ENCODE measurements around the gene EIF2B2.

DNA sequence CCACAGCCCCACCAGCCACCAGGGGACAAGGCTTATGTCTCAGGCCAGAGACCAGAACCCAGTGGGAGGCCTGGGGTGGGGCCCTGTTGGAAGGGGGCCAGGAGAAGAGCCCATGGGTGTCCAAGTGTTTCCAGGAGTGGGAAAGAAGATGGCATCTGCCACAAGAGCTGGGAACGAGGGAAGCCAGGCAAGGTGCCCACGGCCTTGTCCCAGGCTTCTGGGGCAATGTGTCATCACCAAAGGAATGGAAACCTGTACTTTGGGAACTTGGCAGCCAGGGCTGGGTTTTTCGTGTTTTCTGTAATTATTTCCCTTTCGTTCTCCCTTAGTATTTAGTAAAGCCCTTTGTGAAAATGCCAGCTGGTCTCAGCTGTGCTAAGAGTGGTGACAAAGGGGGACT, 42.0 kb upstream of the EIF2B2 start:
- TF ChIP-seq POLR2A (IDR thresholded peaks at IDR 0.05; ENCODE audit: low read depth, low read length) = no peak
- no peak for TF ChIP-seq POLR2AphosphoS5 (IDR thresholded peaks at IDR 0.05; ENCODE audit: low read depth, low read length)
